ENCODE measurements around the gene MYO3B. TPM values are rescaled to one million over a fixed set of nuclear protein-coding genes. Genes with fewer than 3 reads are reported as not detected.

MYO3B gene
- total and polyA plus RNA-seq, 4 donors = 0.50 to 0.61 (median 0.53) TPM

DNA sequence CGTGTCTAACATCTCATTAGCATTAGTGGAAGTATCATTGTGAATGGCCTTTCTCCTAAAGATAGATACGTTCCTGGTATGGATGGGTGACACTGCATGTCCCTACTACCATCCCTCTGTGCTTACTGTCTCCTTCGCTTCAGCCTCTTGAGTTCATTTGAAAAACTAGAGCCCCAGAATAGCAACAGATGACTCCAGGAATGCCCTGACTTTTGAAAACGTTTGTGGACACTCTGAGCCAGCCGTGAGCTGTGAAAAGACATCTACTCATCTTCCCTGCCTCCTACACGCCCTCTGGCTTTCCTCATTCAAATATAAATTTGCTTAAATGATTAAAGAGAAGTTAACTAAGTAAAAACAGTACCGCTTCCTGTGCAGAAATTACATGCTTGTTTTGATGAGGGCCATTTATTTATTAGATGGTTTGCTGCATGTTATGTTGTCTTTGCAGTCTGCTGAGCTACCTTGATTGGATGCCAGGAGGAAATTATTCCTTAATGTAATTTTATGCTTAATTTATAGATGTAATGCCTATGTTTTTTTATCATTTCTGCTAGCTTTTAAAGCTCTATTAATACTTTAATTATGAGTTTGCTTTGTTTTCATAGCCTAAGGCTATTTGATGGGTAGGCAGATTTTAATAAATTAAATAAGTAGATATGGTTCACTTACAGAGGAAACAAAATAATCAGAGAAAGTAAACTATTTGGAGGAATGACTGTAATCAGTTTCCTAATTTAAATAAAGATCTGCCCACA is 32.1 kb upstream of the MYO3B start:
- H3K27ac ChIP-seq (ENCODE audit: low read depth, low read length) = no peak overlapping the region
- no peaks in the 10 kb centered on the region for H3K27me3 ChIP-seq (ENCODE audit: control insufficient read depth, insufficient read depth, low read length)
- no peak overlapping the region for H3K4me3 ChIP-seq (ENCODE audit: low read depth, low read length)
- peaks cover 3% of the 10 kb centered on the region for H3K4me1 ChIP-seq (ENCODE audit: control insufficient read depth, insufficient read depth, low read length)
- no peaks in the 10 kb centered on the region for H3K36me3 ChIP-seq (ENCODE audit: control insufficient read depth, insufficient read depth, low read length)
- H3K9me3 ChIP-seq (ENCODE audit: control insufficient read depth, insufficient read depth, low read length) = no peaks in the 10 kb centered on the region
- WGBS (ENCODE audit: insufficient coverage) = 70% methylated on average over 2 of the region's 7 CpGs
- peak in 1 of 6 donors; percentile 39 for DNase-seq (ENCODE audit: low read depth in 4 of 6, low spot score in 6 of 6)

- peaks cover 3% of the 10 kb centered on the region for H3K4me1 ChIP-seq (ENCODE audit: control insufficient read depth, insufficient read depth, low read length)
- no peaks in the 10 kb centered on the region for H3K36me3 ChIP-seq (ENCODE audit: control insufficient read depth, insufficient read depth, low read length)
- no peak for DNase-seq (ENCODE audit: low read depth in 4 of 6, low spot score in 6 of 6)
- no peak overlapping the region for H3K27ac ChIP-seq (ENCODE audit: low read depth, low read length)
- H3K27me3 ChIP-seq (ENCODE audit: control insufficient read depth, insufficient read depth, low read length) = no peaks in the 10 kb centered on the region
- 50% methylated on average over 2 of the region's 4 CpGs for WGBS (ENCODE audit: insufficient coverage)
- H3K4me3 ChIP-seq (ENCODE audit: low read depth, low read length) = no peak overlapping the region
- no peaks in the 10 kb centered on the region for H3K9me3 ChIP-seq (ENCODE audit: control insufficient read depth, insufficient read depth, low read length)
Observed at GRCh38 chr2:170146784-170147183, 31.2 kb upstream of the MYO3B start.

- DNase-seq (ENCODE audit: low read depth in 4 of 6, low spot score in 6 of 6) = no peak
- no peaks in the 10 kb centered on the region for H3K27me3 ChIP-seq (ENCODE audit: control insufficient read depth, insufficient read depth, low read length)
- 84% methylated on average over 2 of the region's 3 CpGs for WGBS (ENCODE audit: insufficient coverage)
- no peak overlapping the region for H3K4me3 ChIP-seq (ENCODE audit: low read depth, low read length)
- peaks cover 3% of the 10 kb centered on the region for H3K4me1 ChIP-seq (ENCODE audit: control insufficient read depth, insufficient read depth, low read length)
- H3K27ac ChIP-seq (ENCODE audit: low read depth, low read length) = no peak overlapping the region
- H3K36me3 ChIP-seq (ENCODE audit: control insufficient read depth, insufficient read depth, low read length) = no peaks in the 10 kb centered on the region
- H3K9me3 ChIP-seq (ENCODE audit: control insufficient read depth, insufficient read depth, low read length) = no peaks in the 10 kb centered on the region
Observed at GRCh38 chr2:170147576-170147975, 30.4 kb upstream of the MYO3B start.

GRCh38 chr2:170148161-170148560 is 29.8 kb upstream of the MYO3B start:
- Histone ChIP-seq H3K27me3 (ENCODE audit: control insufficient read depth, insufficient read depth, low read length) (no peaks in the 10 kb centered on the region), H3K9me3 (ENCODE audit: control insufficient read depth, insufficient read depth, low read length) (no peaks in the 10 kb centered on the region), H3K4me3 (ENCODE audit: low read depth, low read length) (no peak overlapping the region), H3K4me1 (ENCODE audit: control insufficient read depth, insufficient read depth, low read length) (peaks cover 3% of the 10 kb centered on the region), H3K36me3 (ENCODE audit: control insufficient read depth, insufficient read depth, low read length) (no peaks in the 10 kb centered on the region), H3K27ac (ENCODE audit: low read depth, low read length) (no peak overlapping the region)
- no peak for DNase-seq (ENCODE audit: low read depth in 4 of 6, low spot score in 6 of 6)

DNA sequence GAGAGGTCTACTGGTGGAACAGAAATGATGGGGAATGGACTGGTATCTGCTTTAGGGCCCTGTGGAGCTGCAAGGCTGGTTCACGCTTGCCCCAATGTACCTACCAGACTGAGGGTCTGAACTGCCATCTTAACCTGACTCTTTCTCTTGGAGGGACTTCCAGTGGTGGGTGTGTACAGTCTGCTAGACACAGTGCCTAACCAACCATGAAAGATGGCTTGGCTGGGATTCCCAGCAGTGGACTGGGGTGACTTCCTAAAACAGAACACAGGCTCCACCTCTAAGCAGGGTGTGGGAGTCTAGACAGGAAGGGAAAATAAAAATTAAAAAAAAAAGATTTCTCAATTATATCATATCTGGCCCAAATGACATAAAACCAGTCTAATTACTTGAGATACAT is 25.5 kb upstream of the MYO3B start:
- 100% methylated on average over 1 of the region's 1 CpG for WGBS (ENCODE audit: insufficient coverage)
- Histone ChIP-seq H3K9me3 (ENCODE audit: control insufficient read depth, insufficient read depth, low read length) (no peaks in the 10 kb centered on the region), H3K27ac (ENCODE audit: low read depth, low read length) (no peak overlapping the region), H3K4me3 (ENCODE audit: low read depth, low read length) (no peak overlapping the region), H3K4me1 (ENCODE audit: control insufficient read depth, insufficient read depth, low read length) (no peaks in the 10 kb centered on the region), H3K27me3 (ENCODE audit: control insufficient read depth, insufficient read depth, low read length) (no peaks in the 10 kb centered on the region), H3K36me3 (ENCODE audit: control insufficient read depth, insufficient read depth, low read length) (no peaks in the 10 kb centered on the region)
- no peak for DNase-seq (ENCODE audit: low read depth in 4 of 6, low spot score in 6 of 6)

DNA sequence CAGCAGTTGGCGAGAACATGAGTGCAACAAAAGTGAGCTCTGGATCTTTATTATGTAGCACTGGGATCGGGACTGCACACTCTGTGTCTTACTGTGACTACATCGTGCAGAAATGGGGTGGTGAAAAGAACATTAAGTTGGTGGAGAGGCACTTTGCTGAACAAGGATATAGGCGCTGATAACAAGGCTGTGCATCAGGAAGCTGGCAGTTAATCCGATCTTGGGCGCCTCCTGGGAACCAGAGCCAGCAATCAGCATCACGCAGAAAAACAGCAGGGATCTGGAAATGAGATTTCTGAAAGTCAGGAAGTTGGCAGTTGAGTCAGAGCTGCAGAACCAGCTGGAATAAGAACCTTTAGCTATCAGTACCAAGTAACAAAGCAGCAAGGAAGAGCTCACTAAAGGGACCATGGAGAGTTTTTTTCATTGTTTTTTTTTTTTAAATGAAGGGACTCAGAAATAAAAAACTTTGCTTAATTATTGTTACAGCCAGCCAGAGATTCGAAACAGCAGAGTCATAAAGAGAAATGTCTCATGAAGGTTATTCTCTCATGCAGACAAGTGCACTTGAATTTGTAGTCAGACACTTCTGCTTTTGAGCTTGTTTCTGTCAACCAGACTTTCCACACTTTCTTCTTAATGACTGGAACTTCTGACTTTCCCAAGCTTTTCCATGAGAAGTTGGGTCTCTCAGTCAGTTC is 22.8 kb upstream of the MYO3B start:
- no peaks in the 10 kb centered on the region for H3K36me3 ChIP-seq (ENCODE audit: control insufficient read depth, insufficient read depth, low read length)
- peak in 4 of 6 donors; percentile 39 to 93 (median 60) for DNase-seq (ENCODE audit: low read depth in 4 of 6, low spot score in 6 of 6)
- no peaks in the 10 kb centered on the region for H3K27me3 ChIP-seq (ENCODE audit: control insufficient read depth, insufficient read depth, low read length)
- H3K27ac ChIP-seq (ENCODE audit: low read depth, low read length) = no peak overlapping the region
- H3K4me1 ChIP-seq (ENCODE audit: control insufficient read depth, insufficient read depth, low read length) = no peaks in the 10 kb centered on the region
- WGBS (ENCODE audit: insufficient coverage) = 30% methylated on average over 6 of the region's 8 CpGs
- no peak overlapping the region for H3K4me3 ChIP-seq (ENCODE audit: low read depth, low read length)
- H3K9me3 ChIP-seq (ENCODE audit: control insufficient read depth, insufficient read depth, low read length) = no peaks in the 10 kb centered on the region

DNA sequence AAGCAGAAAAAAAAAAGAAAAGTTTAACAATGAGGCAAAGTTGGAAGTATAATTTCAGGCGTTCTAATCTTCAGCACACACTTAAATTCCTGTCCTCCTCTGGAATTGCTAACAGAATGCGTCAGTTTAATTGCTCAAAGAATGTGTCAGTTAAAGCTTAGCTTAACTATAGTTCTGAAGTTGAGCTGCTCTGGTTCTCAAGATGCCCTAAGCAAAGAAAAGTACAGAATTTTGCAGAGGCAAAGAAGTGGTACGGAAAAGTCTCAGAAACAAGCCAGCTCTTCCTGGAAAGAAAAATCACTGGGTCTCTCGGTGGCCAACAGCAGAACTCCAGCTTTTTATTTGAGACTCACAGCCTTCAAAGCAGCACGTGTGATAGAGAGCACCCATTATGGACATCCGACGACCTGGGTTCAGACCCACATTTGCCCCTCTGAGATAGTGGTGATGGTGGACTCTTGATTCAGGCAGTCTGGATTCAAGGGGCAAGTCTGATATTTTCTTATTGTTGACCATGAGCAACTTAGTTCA is 22.2 kb upstream of the MYO3B start:
- H3K4me1 ChIP-seq (ENCODE audit: control insufficient read depth, insufficient read depth, low read length) = no peaks in the 10 kb centered on the region
- no peaks in the 10 kb centered on the region for H3K36me3 ChIP-seq (ENCODE audit: control insufficient read depth, insufficient read depth, low read length)
- no peak overlapping the region for H3K4me3 ChIP-seq (ENCODE audit: low read depth, low read length)
- H3K27me3 ChIP-seq (ENCODE audit: control insufficient read depth, insufficient read depth, low read length) = no peaks in the 10 kb centered on the region
- 74% methylated on average over 5 of the region's 7 CpGs for WGBS (ENCODE audit: insufficient coverage)
- no peaks in the 10 kb centered on the region for H3K9me3 ChIP-seq (ENCODE audit: control insufficient read depth, insufficient read depth, low read length)
- DNase-seq (ENCODE audit: low read depth in 4 of 6, low spot score in 6 of 6) = no peak
- no peak overlapping the region for H3K27ac ChIP-seq (ENCODE audit: low read depth, low read length)

DNA sequence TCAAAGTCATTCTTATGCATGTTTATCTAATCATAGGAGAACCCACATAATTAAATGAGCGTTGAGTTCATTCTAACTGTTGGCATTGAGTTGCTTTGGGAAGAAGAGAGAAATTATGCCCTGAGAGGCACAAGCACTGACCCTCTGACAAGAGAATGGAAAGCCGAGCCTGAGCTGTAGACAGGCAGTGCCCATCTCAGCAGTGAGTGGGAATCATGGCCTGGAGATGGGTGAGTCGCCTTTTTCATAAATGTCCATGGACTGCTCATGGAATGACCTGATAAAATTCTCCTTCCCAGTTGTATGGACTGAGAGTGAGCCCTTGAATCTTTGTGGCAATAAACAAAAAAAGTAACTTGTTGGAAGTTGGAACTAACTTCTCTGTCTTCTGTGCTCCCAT is 21.4 kb upstream of the MYO3B start:
- DNase-seq (ENCODE audit: low read depth in 4 of 6, low spot score in 6 of 6) = no peak
- no peaks in the 10 kb centered on the region for H3K9me3 ChIP-seq (ENCODE audit: control insufficient read depth, insufficient read depth, low read length)
- 88% methylated on average over 2 of the region's 3 CpGs for WGBS (ENCODE audit: insufficient coverage)
- no peak overlapping the region for H3K4me3 ChIP-seq (ENCODE audit: low read depth, low read length)
- H3K27me3 ChIP-seq (ENCODE audit: control insufficient read depth, insufficient read depth, low read length) = no peaks in the 10 kb centered on the region
- H3K4me1 ChIP-seq (ENCODE audit: control insufficient read depth, insufficient read depth, low read length) = no peaks in the 10 kb centered on the region
- no peaks in the 10 kb centered on the region for H3K36me3 ChIP-seq (ENCODE audit: control insufficient read depth, insufficient read depth, low read length)
- H3K27ac ChIP-seq (ENCODE audit: low read depth, low read length) = no peak overlapping the region

DNA sequence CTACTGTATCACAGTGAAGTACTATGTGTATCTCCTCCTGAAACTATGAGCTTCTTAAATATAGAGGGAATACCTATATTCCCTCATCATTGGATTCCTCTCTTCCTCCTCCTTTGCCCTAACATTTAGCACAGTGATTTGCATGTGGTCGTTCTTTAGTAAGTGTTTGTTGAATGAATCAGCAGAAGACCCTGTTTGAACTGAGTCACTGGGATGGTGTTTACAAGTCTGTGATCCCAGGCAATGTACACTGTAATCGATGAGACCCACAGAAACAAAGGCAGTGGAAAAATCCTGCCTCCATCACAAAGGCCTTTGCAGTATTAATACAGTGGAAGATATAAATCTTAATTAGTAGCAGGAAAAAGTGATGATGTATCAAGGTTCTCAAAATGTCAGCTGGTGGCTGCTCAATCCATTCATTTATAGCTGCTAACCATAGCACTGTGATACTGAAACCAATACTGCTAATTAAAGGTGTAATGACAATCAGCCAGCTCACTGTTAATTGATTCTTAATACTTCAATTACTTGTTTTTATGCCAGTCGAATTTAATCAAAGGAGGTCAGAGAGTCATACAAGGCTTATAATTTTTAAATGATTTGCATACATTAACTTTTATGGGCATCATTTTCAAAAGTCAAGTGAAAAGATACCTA is 20.8 kb upstream of the MYO3B start:
- Histone ChIP-seq H3K27me3 (ENCODE audit: control insufficient read depth, insufficient read depth, low read length) (no peaks in the 10 kb centered on the region), H3K4me1 (ENCODE audit: control insufficient read depth, insufficient read depth, low read length) (no peaks in the 10 kb centered on the region), H3K4me3 (ENCODE audit: low read depth, low read length) (no peak overlapping the region), H3K9me3 (ENCODE audit: control insufficient read depth, insufficient read depth, low read length) (no peaks in the 10 kb centered on the region), H3K36me3 (ENCODE audit: control insufficient read depth, insufficient read depth, low read length) (no peaks in the 10 kb centered on the region), H3K27ac (ENCODE audit: low read depth, low read length) (no peak overlapping the region)
- WGBS (ENCODE audit: insufficient coverage) = no CpG with 5 or more reads among the region's 3 CpGs
- peak in 1 of 6 donors; percentile 43 for DNase-seq (ENCODE audit: low read depth in 4 of 6, low spot score in 6 of 6)
